HEK293T (cell line): ENCODE data around the gene FMR1.

Source experiments
- ARNT ChIP-seq: fragments of 450-650 bp; IDR thresholded peaks from 2 replicates; pipeline ENCODE4 v1.6.1; 2017; ENCODE audit warnings: mild to moderate bottlenecking
- BHLHE40 ChIP-seq: fragments of 450-650 bp; IDR thresholded peaks from 2 replicates; pipeline ENCODE4 v1.6.1; 2016; ENCODE audit warnings: mild to moderate bottlenecking, moderate library complexity, borderline replicate concordance
- CTBP1 ChIP-seq: fragments of 450-650 bp; IDR thresholded peaks from 2 replicates; pipeline ENCODE4 v1.6.1; 2016; ENCODE audit warnings: borderline replicate concordance
- ELF4 ChIP-seq: fragments of 450-650 bp; IDR thresholded peaks from 2 replicates; pipeline ENCODE4 v1.6.1; 2017; ENCODE audit warnings: antibody characterized with exemption
- FOXA1 ChIP-seq: fragments of 450-650 bp; IDR thresholded peaks from 2 replicates; pipeline ENCODE4 v1.6.1; 2016; ENCODE audit warnings: mild to moderate bottlenecking
- FOXK2 ChIP-seq: fragments of 450-650 bp; IDR thresholded peaks from 2 replicates; pipeline ENCODE4 v1.6.1; 2016; ENCODE audit warnings: mild to moderate bottlenecking
- FOXM1 ChIP-seq: fragments of 450-650 bp; IDR thresholded peaks from 2 replicates; pipeline ENCODE4 v1.6.1; 2017; ENCODE audit warnings: mild to moderate bottlenecking, borderline replicate concordance
- L3MBTL2 ChIP-seq: fragments of 450-650 bp; conservative IDR thresholded peaks from 2 replicates; pipeline ENCODE4 v1.6.1; 2016; ENCODE audit warnings: mild to moderate bottlenecking
- LEF1 ChIP-seq: fragments of 450-650 bp; IDR thresholded peaks from 2 replicates; pipeline ENCODE4 v1.6.1; 2017; ENCODE audit warnings: mild to moderate bottlenecking, borderline replicate concordance
- PKNOX1 ChIP-seq: fragments of 450-650 bp; IDR thresholded peaks from 2 replicates; pipeline ENCODE4 v1.6.1; 2016
- SP1 ChIP-seq: fragments of 450-650 bp; IDR thresholded peaks from 2 replicates; pipeline ENCODE4 v1.6.1; 2017
- SUZ12 ChIP-seq: fragments of 450-650 bp; IDR thresholded peaks from 2 replicates; pipeline ENCODE4 v1.6.1; 2016; ENCODE audit warnings: mild to moderate bottlenecking
- ZNF384 ChIP-seq: fragments of 450-650 bp; IDR thresholded peaks from 2 replicates; pipeline ENCODE4 v1.6.1; 2016

GRCh38 chrX:147917700-147918695 lies 6.3 kb downstream of the FMR1 start:
- TF ChIP-seq ELF4 (no peak), LEF1 (no peak), CTBP1 (no peak), FOXM1 (no peak), FOXA1 (no peak), SP1 (no peak), ZNF384 (no peak), L3MBTL2 (no peak), FOXK2 (no peak), ARNT (no peak), BHLHE40 (no peak), PKNOX1 (no peak), SUZ12 (no peak)
